ENCODE measurements around the gene ADORA1. TPM values are rescaled to one million over a fixed set of nuclear protein-coding genes. Genes with fewer than 3 reads are reported as not detected.

The ADORA1 gene
- total RNA-seq, 2 donors from 2014 or later = not detected

DNA sequence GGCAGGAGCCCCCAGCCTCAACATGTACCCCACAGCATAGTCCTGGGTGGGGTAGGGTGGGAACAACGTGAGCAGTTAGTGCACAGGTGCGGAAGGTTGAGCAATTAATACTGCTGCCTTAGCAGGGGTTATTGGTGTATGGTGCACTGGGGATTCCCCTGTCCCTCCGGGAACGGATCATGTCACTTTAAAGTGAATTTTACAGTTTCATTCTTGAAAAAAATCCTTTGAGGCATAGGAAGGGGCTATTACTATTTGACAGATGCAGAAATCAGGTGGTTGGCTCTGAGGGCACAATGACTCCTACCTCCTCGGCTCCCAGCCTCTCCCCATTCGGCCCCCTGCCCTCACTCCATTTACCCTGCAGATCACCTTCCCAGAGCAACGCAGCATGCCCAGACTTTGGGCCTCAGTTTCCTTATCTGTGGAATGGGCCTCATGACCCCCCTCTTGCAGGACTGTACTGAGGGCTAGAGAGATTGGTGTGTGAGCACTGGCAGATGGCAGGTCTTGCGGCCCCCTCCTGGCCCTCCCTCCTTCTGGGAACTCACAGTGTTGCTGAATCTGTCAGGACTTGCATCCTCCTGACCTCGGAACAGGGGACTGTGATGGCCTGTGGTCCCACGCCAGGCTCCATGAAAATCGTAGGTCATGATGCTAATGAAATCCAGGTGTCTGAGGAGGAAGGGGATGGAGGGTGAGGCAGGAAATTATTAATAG lies 53.2 kb downstream of the ADORA1 start:
- H3K9me3 ChIP-seq = no peaks in the 10 kb centered on the region
- H3K27ac ChIP-seq = no peak overlapping the region
- H3K27me3 ChIP-seq (replicated peaks; ENCODE audit: insufficient read depth) = no peaks in the 10 kb centered on the region
- H3K36me3 ChIP-seq = no peaks in the 10 kb centered on the region
- DNase-seq (ENCODE audit: low spot score) (no peak), ATAC-seq (ENCODE audit: insufficient number of reproducible peaks, low FRiP score, low read depth) (no peak)
- TF ChIP-seq, protein P1, sequence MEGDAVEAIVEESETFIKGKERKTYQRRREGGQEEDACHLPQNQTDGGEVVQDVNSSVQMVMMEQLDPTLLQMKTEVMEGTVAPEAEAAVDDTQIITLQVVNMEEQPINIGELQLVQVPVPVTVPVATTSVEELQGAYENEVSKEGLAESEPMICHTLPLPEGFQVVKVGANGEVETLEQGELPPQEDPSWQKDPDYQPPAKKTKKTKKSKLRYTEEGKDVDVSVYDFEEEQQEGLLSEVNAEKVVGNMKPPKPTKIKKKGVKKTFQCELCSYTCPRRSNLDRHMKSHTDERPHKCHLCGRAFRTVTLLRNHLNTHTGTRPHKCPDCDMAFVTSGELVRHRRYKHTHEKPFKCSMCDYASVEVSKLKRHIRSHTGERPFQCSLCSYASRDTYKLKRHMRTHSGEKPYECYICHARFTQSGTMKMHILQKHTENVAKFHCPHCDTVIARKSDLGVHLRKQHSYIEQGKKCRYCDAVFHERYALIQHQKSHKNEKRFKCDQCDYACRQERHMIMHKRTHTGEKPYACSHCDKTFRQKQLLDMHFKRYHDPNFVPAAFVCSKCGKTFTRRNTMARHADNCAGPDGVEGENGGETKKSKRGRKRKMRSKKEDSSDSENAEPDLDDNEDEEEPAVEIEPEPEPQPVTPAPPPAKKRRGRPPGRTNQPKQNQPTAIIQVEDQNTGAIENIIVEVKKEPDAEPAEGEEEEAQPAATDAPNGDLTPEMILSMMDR (IDR thresholded peaks at IDR 0.05) = no peak
- no peaks in the 10 kb centered on the region for H3K4me1 ChIP-seq (ENCODE audit: control insufficient read depth in 1 of 2, low read depth in 2 of 2)
- no peak overlapping the region for H3K4me3 ChIP-seq

DNA sequence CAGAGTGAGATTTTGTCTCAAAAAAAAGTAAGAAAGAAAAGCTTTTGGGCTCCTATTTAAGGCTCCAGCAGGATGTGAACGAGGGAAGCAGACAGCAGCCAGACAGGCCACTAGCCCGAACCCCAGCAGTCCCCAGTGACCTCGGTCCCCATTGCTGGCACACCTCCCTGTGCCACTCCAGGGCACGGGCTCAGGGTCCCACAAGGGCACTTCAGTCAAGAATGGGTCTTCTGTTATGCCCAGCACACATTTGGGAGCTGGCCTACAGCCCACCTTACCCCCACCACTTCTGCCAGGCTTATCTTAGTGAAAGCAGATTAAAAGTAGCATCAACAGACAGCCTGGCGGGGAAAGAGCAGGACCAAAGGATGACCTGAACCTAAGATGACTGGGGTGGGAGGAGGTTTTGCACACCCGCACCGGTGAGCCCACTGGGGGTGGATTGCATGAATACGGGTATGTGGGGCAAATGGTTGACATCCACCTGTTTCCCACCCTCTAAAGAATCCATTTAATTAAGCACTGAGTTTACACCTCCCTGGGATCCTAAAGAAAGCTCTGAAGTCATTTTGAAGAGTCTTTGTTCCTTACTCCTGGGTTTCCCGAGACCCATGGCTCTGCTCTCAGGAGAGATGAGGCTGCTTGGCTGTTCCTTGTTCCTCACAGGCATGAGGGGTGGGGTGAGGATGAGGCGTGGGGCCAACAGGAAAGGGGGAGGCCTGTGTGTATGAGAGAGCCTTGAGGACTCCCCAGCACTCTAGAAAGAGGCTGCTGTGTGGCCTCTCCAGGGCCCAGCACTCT lies 54.3 kb downstream of the ADORA1 start:
- Histone ChIP-seq H3K9me3 (no peaks in the 10 kb centered on the region), H3K27ac (no peak overlapping the region)
- no peak for ATAC-seq (ENCODE audit: insufficient number of reproducible peaks, low FRiP score, low read depth)

DNA sequence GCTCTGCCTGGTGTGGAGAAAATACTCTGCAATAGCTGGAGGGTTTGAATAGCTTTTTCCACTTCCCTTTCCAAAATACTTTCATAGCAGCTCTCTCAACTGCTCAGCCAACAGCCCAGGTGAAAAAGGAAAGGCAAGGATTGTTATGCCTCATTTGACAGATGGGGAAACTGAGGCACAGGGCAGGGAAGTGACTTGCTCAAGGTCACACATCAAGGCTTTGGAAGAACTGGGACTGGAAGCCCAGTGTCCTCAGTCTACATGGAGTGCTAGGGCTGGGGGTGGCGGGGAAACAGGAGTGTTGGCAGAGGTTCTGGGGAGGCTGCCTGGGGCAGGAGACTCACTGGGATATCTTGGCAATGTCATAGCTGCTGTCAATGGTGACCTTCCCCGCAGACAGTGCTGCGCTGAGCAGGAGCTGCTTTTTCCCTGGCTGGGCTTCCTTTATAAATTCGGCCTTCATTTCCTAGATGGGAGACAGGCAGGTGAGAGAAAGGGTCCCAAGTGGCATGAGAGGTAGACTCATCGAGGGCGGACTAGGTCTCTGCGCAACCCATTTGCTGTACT lies 54.9 kb downstream of the ADORA1 start:
- no peaks in the 10 kb centered on the region for H3K27me3 ChIP-seq (replicated peaks; ENCODE audit: insufficient read depth)
- no peaks in the 10 kb centered on the region for H3K9me3 ChIP-seq
- H3K27ac ChIP-seq = no peak overlapping the region
- ATAC-seq (ENCODE audit: insufficient number of reproducible peaks, low FRiP score, low read depth) (no peak), DNase-seq (ENCODE audit: low spot score) (no peak)
- no peaks in the 10 kb centered on the region for H3K4me1 ChIP-seq (ENCODE audit: control insufficient read depth in 1 of 2, low read depth in 2 of 2)
- TF ChIP-seq, protein P1 (IDR thresholded peaks at IDR 0.05) = no peak
- H3K4me3 ChIP-seq = no peak overlapping the region
- H3K36me3 ChIP-seq = no peaks in the 10 kb centered on the region

More for the DNA sequence above, 54.3 kb downstream of the ADORA1 start:
- no peak for DNase-seq (ENCODE audit: low spot score)
- Histone ChIP-seq H3K27me3 (replicated peaks; ENCODE audit: insufficient read depth) (no peaks in the 10 kb centered on the region), H3K4me3 (no peak overlapping the region), H3K4me1 (ENCODE audit: control insufficient read depth in 1 of 2, low read depth in 2 of 2) (no peaks in the 10 kb centered on the region), H3K36me3 (no peaks in the 10 kb centered on the region)
- TF ChIP-seq, protein P1 (IDR thresholded peaks at IDR 0.05) = no peak

DNA sequence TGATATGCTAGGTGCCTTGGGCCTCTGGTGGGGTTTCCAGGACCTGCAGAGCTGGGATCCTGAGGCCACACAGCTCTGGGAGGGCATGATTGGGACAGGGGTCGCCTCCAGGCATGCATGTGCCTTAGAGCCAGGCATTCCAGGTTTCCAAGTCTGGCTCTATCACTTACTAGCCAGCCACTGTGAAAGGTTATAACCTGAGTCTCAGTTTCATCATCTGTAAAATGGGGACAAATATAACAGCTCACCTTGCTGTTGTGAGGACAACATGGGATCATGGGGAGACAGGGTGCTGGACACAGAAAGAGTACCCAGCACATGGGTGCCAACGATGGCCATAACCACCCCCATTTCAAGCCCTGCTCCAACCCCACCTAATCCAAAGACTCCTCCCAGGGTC lies 56.3 kb downstream of the ADORA1 start:
- H3K4me3 ChIP-seq = no peak overlapping the region
- DNase-seq (ENCODE audit: low spot score) = no peak
- no peaks in the 10 kb centered on the region for H3K27me3 ChIP-seq (replicated peaks; ENCODE audit: insufficient read depth)
- no peaks in the 10 kb centered on the region for H3K9me3 ChIP-seq
- H3K36me3 ChIP-seq = no peaks in the 10 kb centered on the region
- H3K27ac ChIP-seq = no peak overlapping the region
- no peak for ATAC-seq (ENCODE audit: insufficient number of reproducible peaks, low FRiP score, low read depth)
- TF ChIP-seq, protein P1 (IDR thresholded peaks at IDR 0.05) = no peak
- H3K4me1 ChIP-seq (ENCODE audit: control insufficient read depth in 1 of 2, low read depth in 2 of 2) = no peaks in the 10 kb centered on the region

DNA sequence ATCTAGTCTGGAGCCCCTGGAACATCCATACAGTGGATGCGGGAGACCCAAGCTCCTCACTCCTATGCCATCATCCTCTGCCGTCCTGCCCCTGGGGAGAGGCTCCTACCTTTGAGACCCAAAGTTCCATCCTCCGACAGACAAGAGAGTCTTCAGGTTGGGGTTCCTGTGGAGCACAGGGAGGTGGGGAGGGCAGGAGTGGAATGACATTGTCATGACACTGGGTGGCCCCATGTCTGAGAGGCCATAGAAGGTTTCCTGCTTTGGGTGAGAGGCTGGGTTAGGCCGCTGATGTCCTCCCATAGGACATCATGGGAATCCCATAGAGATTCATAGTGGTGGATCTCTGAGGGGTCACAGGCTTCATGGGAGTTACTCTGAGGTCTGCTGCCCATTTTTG lies 56.9 kb downstream of the ADORA1 start:
- no peaks in the 10 kb centered on the region for H3K27me3 ChIP-seq (replicated peaks; ENCODE audit: insufficient read depth)
- no peak for ATAC-seq (ENCODE audit: insufficient number of reproducible peaks, low FRiP score, low read depth)
- no peaks in the 10 kb centered on the region for H3K36me3 ChIP-seq
- H3K27ac ChIP-seq = no peak overlapping the region
- H3K9me3 ChIP-seq = no peaks in the 10 kb centered on the region
- H3K4me3 ChIP-seq = no peak overlapping the region
- no peak for DNase-seq (ENCODE audit: low spot score)
- H3K4me1 ChIP-seq (ENCODE audit: control insufficient read depth in 1 of 2, low read depth in 2 of 2) = no peaks in the 10 kb centered on the region
- TF ChIP-seq, protein P1 (IDR thresholded peaks at IDR 0.05) = no peak

All from thoracic aorta (tissue), 2 donors.